ENCODE data around the gene KIF5B.
"Not testable (repeated sequence)": the region's sequence is repeated elsewhere in the genome, so short reads cannot be mapped to it uniquely, and the experiment has no call there.

KIF5B gene

GRCh38 chr10:31982111-31982510 is 74.1 kb downstream of the KIF5B start:
- DNase-seq, result no peak
- Histone ChIP-seq H3K4me3 (ENCODE audit: low read depth, low read length) (no peak overlapping the region), H3K36me3 (no peaks in the 10 kb centered on the region)

GRCh38 chr10:31980471-31980870 is 75.8 kb downstream of the KIF5B start:
- H3K9me3 ChIP-seq (ENCODE audit: severe bottlenecking), result no peaks in the 10 kb centered on the region
- DNase-seq, result no peak
- no peaks in the 10 kb centered on the region for H3K36me3 ChIP-seq
- H3K27ac ChIP-seq, result no peak overlapping the region
- H3K27me3 ChIP-seq (ENCODE audit: insufficient read depth, low read depth, severe bottlenecking), result no peaks in the 10 kb centered on the region
- no peak for TF ChIP-seq CTCF (IDR thresholded peaks at IDR 0.05; ENCODE audit: low read depth, low read length)
- no peak overlapping the region for H3K4me3 ChIP-seq (ENCODE audit: low read depth, low read length)

More at GRCh38 chr10:31982111-31982510, 74.1 kb downstream of the KIF5B start:
- Histone ChIP-seq H3K9me3 (ENCODE audit: severe bottlenecking) (no peaks in the 10 kb centered on the region), H3K27ac (no peak overlapping the region), H3K27me3 (ENCODE audit: insufficient read depth, low read depth, severe bottlenecking) (no peaks in the 10 kb centered on the region)
- TF ChIP-seq CTCF (IDR thresholded peaks at IDR 0.05; ENCODE audit: low read depth, low read length), result no peak

- H3K27ac ChIP-seq; H3K27me3 ChIP-seq (ENCODE audit: insufficient read depth, low read depth, severe bottlenecking); H3K9me3 ChIP-seq (ENCODE audit: severe bottlenecking); DNase-seq; H3K4me3 ChIP-seq (ENCODE audit: low read depth, low read length); H3K36me3 ChIP-seq: not testable (repeated sequence)
Measured at GRCh38 chr10:31979071-31979470, 77.2 kb downstream of the KIF5B start.

GRCh38 chr10:31978156-31978483 is 78.1 kb downstream of the KIF5B start:
- H3K36me3 ChIP-seq, result no peaks in the 10 kb centered on the region
- H3K27me3 ChIP-seq (ENCODE audit: insufficient read depth, low read depth, severe bottlenecking), result no peaks in the 10 kb centered on the region
- DNase-seq, result no peak
- no peak for TF ChIP-seq CTCF (IDR thresholded peaks at IDR 0.05; ENCODE audit: low read depth, low read length)
- no peak overlapping the region for H3K27ac ChIP-seq
- no peaks in the 10 kb centered on the region for H3K9me3 ChIP-seq (ENCODE audit: severe bottlenecking)
- no peak overlapping the region for H3K4me3 ChIP-seq (ENCODE audit: low read depth, low read length)

GRCh38 chr10:31977440-31978155 is 78.6 kb downstream of the KIF5B start:
- no peak for TF ChIP-seq CTCF (IDR thresholded peaks at IDR 0.05; ENCODE audit: low read depth, low read length)
- no peak overlapping the region for H3K27ac ChIP-seq
- no peaks in the 10 kb centered on the region for H3K27me3 ChIP-seq (ENCODE audit: insufficient read depth, low read depth, severe bottlenecking)
- H3K9me3 ChIP-seq (ENCODE audit: severe bottlenecking), result no peaks in the 10 kb centered on the region
- H3K36me3 ChIP-seq, result no peaks in the 10 kb centered on the region
- no peak for DNase-seq
- no peak overlapping the region for H3K4me3 ChIP-seq (ENCODE audit: low read depth, low read length)

GRCh38 chr10:31975157-31975765 is 81.0 kb downstream of the KIF5B start:
- no peak overlapping the region for H3K27ac ChIP-seq
- H3K9me3 ChIP-seq (ENCODE audit: severe bottlenecking), result no peaks in the 10 kb centered on the region
- no peak overlapping the region for H3K4me3 ChIP-seq (ENCODE audit: low read depth, low read length)
- H3K36me3 ChIP-seq, result no peaks in the 10 kb centered on the region
- no peak for DNase-seq
- no peaks in the 10 kb centered on the region for H3K27me3 ChIP-seq (ENCODE audit: insufficient read depth, low read depth, severe bottlenecking)
- no peak for TF ChIP-seq CTCF (IDR thresholded peaks at IDR 0.05; ENCODE audit: low read depth, low read length)

All from WERI-Rb-1 (cell line).